ENCODE data around the gene APOD. TPM values are rescaled to one million over a fixed set of nuclear protein-coding genes. Genes with fewer than 3 reads are reported as not detected.

APOD gene
- total RNA-seq, 1 experiment from 2014 or later: not detected

GRCh38 chr3:195524171-195524896 is 59.4 kb downstream of the APOD start:
- no peak for DNase-seq (ENCODE audit: low read depth)

DNA sequence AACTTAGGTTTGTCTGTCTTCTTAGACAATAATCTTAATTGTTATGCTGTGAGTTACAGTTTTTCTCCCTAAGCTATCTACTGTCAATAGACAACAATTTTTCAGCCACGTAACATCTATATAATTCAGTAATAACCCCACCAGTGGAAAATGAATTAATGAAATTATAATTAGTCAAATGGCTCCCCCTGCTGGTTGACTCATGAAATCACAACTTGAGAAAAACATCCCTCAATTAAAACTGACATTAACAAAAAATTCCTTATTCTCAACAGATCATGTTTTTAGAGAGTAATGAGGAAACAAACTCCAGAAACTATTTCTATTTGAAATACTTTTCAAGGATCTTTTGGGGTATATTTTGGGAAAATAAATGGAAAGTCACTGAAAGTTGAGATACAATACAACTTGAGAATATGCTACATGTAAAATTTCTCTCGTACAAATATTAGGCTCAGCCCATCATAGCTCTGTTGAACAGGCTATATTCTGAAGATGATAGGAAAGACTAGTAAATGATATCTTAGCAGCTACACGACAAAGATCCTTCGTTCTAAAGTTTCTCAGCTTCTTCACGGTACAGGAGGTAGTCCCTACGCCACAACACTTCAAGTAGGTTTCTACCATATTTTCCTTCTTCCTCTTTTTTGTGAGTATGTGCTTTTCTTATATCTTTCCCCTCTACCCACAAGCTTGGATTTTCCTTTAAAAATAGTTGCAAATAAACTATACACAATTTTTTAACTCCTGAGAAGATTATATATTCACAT is 61.3 kb downstream of the APOD start:
- no peak for DNase-seq (ENCODE audit: low read depth)

Other genes starting within 250 kb of the APOD start
- gene ACAP2, start 140.9 kb downstream of the APOD start, total RNA-seq (2014; rRNA removed; shearing (Covaris generic)): 37.4 and 47.4 TPM in 2 replicates
- gene PPP1R2, start 40.6 kb downstream of the APOD start, total RNA-seq (2014; rRNA removed; shearing (Covaris generic)): 73.0 and 142 TPM in 2 replicates
- not detected in 2 replicates for gene MUC20, start 137.0 kb upstream of the APOD start, total RNA-seq (2014; rRNA removed; shearing (Covaris generic))
- gene MUC4, start 228.0 kb upstream of the APOD start, total RNA-seq (2014; rRNA removed; shearing (Covaris generic)): not detected in 2 replicates